ENCODE results near the gene DAPK2.

Gene DAPK2

GRCh38 chr15:64045101-64045435 is 1.2 kb downstream of the DAPK2 start:
- Histone ChIP-seq H3F3A (ENCODE audit: insufficient read depth, low read length) (no peaks in the 10 kb centered on the region), H4K20me1 (ENCODE audit: insufficient read depth, low read length) (no peaks in the 10 kb centered on the region), H3K4me1 (ENCODE audit: low read length) (no peaks in the 10 kb centered on the region), H3K79me2 (ENCODE audit: low read length) (no peaks in the 10 kb centered on the region), H3K36me3 (replicated peaks; ENCODE audit: insufficient read depth, low read length) (no peaks in the 10 kb centered on the region), H3K27me3 (replicated peaks; ENCODE audit: insufficient read depth, low read length) (no peaks in the 10 kb centered on the region), H3K27ac (ENCODE audit: low read length) (no peak overlapping the region), H2AFZ (ENCODE audit: low read length) (no peak overlapping the region), H3K4me2 (ENCODE audit: low read depth, low read length) (no peak overlapping the region), H3K9ac (ENCODE audit: low read length) (no peak overlapping the region), H3K9me3 (replicated peaks; ENCODE audit: insufficient read depth, low read length) (no peaks in the 10 kb centered on the region), H3K9me2 (replicated peaks; ENCODE audit: insufficient read depth, low read length) (no peaks in the 10 kb centered on the region), H3K4me3 (ENCODE audit: low read length) (no peak overlapping the region)
- TF ChIP-seq EZH2 (optimal IDR thresholded peaks at IDR 0.05; ENCODE audit: low read depth, low read length) (no peak), EZH2phosphoT487 (IDR thresholded peaks at IDR 0.05; ENCODE audit: low read length) (no peak), CTCF (IDR thresholded peaks at IDR 0.05; ENCODE audit: low read length) (no peak)
- DNase-seq: no peak

- Histone ChIP-seq H3K27me3 (replicated peaks; ENCODE audit: insufficient read depth, low read length) (no peaks in the 10 kb centered on the region), H3K9ac (ENCODE audit: low read length) (no peak overlapping the region), H3K4me3 (ENCODE audit: low read length) (no peak overlapping the region), H3K9me2 (replicated peaks; ENCODE audit: insufficient read depth, low read length) (no peaks in the 10 kb centered on the region), H4K20me1 (ENCODE audit: insufficient read depth, low read length) (no peaks in the 10 kb centered on the region), H3K4me2 (ENCODE audit: low read depth, low read length) (no peak overlapping the region), H3K79me2 (ENCODE audit: low read length) (no peaks in the 10 kb centered on the region), H3F3A (ENCODE audit: insufficient read depth, low read length) (no peaks in the 10 kb centered on the region), H2AFZ (ENCODE audit: low read length) (no peak overlapping the region), H3K27ac (ENCODE audit: low read length) (no peak overlapping the region), H3K4me1 (ENCODE audit: low read length) (no peaks in the 10 kb centered on the region), H3K9me3 (replicated peaks; ENCODE audit: insufficient read depth, low read length) (no peaks in the 10 kb centered on the region), H3K36me3 (replicated peaks; ENCODE audit: insufficient read depth, low read length) (no peaks in the 10 kb centered on the region)
- no peak for TF ChIP-seq EZH2 (optimal IDR thresholded peaks at IDR 0.05; ENCODE audit: low read depth, low read length)
- TF ChIP-seq CTCF (IDR thresholded peaks at IDR 0.05; ENCODE audit: low read length): no peak
- TF ChIP-seq EZH2phosphoT487 (IDR thresholded peaks at IDR 0.05; ENCODE audit: low read length): no peak
- DNase-seq: no peak
Observed at GRCh38 chr15:64044300-64045100, 1.8 kb downstream of the DAPK2 start.

DNA sequence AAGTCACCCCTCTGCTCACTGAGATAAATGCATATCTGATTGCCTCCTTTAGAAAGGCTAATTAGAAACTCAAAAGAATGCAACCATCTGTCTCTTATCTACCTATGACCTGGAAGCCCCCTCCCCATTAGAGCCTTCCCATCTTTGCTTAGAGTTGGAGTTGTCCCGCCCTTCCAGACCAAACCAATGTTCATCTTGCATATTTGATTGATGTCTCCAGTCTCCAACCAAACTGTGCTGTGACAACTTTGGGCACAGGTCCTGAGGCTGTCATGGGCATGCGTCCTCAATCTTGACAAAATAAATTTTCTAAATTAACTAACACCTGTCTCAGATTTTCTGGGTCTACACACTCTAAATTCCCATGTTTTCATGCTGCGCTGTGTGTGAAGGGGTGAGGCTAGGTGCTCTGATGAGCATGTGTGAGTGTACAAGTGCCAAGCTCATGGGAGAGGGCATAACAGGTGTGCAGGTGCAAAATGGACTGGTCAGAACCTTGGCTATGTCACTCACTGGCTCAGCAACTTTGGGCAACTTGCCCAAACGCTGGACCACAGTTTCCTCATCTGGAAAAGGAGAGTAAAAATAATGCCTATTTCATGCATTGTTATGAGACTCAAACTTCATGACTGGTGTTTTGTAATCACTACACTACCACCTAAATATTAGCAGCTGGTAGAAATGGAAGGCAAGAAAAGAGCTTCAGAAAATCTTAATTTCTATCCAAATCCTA is 7.2 kb downstream of the DAPK2 start:
- Histone ChIP-seq H3F3A (ENCODE audit: insufficient read depth, low read length) (no peaks in the 10 kb centered on the region), H3K9me2 (replicated peaks; ENCODE audit: insufficient read depth, low read length) (no peaks in the 10 kb centered on the region), H2AFZ (ENCODE audit: low read length) (no peak overlapping the region), H3K9me3 (replicated peaks; ENCODE audit: insufficient read depth, low read length) (no peaks in the 10 kb centered on the region), H3K9ac (ENCODE audit: low read length) (no peak overlapping the region), H3K4me3 (ENCODE audit: low read length) (no peak overlapping the region), H3K27ac (ENCODE audit: low read length) (no peak overlapping the region), H4K20me1 (ENCODE audit: insufficient read depth, low read length) (no peaks in the 10 kb centered on the region), H3K27me3 (replicated peaks; ENCODE audit: insufficient read depth, low read length) (no peaks in the 10 kb centered on the region), H3K36me3 (replicated peaks; ENCODE audit: insufficient read depth, low read length) (no peaks in the 10 kb centered on the region), H3K79me2 (ENCODE audit: low read length) (no peaks in the 10 kb centered on the region), H3K4me1 (ENCODE audit: low read length) (no peaks in the 10 kb centered on the region), H3K4me2 (ENCODE audit: low read depth, low read length) (no peak overlapping the region)
- DNase-seq: no peak
- no peak for TF ChIP-seq EZH2 (optimal IDR thresholded peaks at IDR 0.05; ENCODE audit: low read depth, low read length)
- TF ChIP-seq EZH2phosphoT487 (IDR thresholded peaks at IDR 0.05; ENCODE audit: low read length): no peak
- no peak for TF ChIP-seq CTCF (IDR thresholded peaks at IDR 0.05; ENCODE audit: low read length)
